ENCODE data around the gene SRC.

GRCh38 chr20:37358366-37359150 is 12.6 kb downstream of the SRC start:
- TF ChIP-seq, protein P1, sequence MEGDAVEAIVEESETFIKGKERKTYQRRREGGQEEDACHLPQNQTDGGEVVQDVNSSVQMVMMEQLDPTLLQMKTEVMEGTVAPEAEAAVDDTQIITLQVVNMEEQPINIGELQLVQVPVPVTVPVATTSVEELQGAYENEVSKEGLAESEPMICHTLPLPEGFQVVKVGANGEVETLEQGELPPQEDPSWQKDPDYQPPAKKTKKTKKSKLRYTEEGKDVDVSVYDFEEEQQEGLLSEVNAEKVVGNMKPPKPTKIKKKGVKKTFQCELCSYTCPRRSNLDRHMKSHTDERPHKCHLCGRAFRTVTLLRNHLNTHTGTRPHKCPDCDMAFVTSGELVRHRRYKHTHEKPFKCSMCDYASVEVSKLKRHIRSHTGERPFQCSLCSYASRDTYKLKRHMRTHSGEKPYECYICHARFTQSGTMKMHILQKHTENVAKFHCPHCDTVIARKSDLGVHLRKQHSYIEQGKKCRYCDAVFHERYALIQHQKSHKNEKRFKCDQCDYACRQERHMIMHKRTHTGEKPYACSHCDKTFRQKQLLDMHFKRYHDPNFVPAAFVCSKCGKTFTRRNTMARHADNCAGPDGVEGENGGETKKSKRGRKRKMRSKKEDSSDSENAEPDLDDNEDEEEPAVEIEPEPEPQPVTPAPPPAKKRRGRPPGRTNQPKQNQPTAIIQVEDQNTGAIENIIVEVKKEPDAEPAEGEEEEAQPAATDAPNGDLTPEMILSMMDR (IDR thresholded peaks at IDR 0.05), result no peak
- no peak for TF ChIP-seq POLR2A (IDR thresholded peaks at IDR 0.05)

Data from thyroid gland (tissue), 4 donors.